Fibroblast of mammary gland (primary cell): ENCODE results near the gene VAMP4.
A peak's percentile ranks its signal among the peaks of the same experiment; 100 is the strongest.
"Not testable (repeated sequence)": the region's sequence is repeated elsewhere in the genome, so short reads cannot be mapped to it uniquely, and the experiment has no call there.

Experiments
- DNase-seq: peaks from one replicate; pipeline ENCODE4 v3.0.0-alpha.2; 2010; ENCODE audit warnings: low read depth
- H3K4me3 ChIP-seq: 2 replicates; pipeline ENCODE4 v1.5.1; 2011; ENCODE audit warnings: low read depth, mild to moderate bottlenecking, low read length, moderate library complexity; ENCODE audit not compliant: control insufficient read depth
- CTCF ChIP-seq: conservative IDR thresholded peaks from 2 replicates; pipeline ENCODE4 v1.5.1; 2011; ENCODE audit warnings: low read depth, low read length, inconsistent platforms; ENCODE audit not compliant: control insufficient read depth, insufficient read depth

The VAMP4 gene

GRCh38 chr1:171666114-171666769, 75.6 kb downstream of the VAMP4 start:
- no peak for DNase-seq
- H3K4me3 ChIP-seq: no peak overlapping the region
- no peak for TF ChIP-seq CTCF

- TF ChIP-seq CTCF: no peak
- H3K4me3 ChIP-seq: no peak overlapping the region
- DNase-seq: peak; percentile 14
Measured at GRCh38 chr1:171664976-171665375, 76.9 kb downstream of the VAMP4 start.

GRCh38 chr1:171663854-171664575, 77.8 kb downstream of the VAMP4 start:
- no peak for TF ChIP-seq CTCF
- no peak overlapping the region for H3K4me3 ChIP-seq
- peak; percentile 14 for DNase-seq

GRCh38 chr1:171663036-171663853, 78.6 kb downstream of the VAMP4 start:
- H3K4me3 ChIP-seq: no peak overlapping the region
- no peak for DNase-seq
- no peak for TF ChIP-seq CTCF

GRCh38 chr1:171661076-171661650, 80.7 kb downstream of the VAMP4 start:
- H3K4me3 ChIP-seq: no peak overlapping the region
- DNase-seq: no peak
- TF ChIP-seq CTCF: no peak

- not testable (repeated sequence) for H3K4me3 ChIP-seq, DNase-seq
Measured at GRCh38 chr1:171656206-171656605, 85.7 kb downstream of the VAMP4 start.
